ENCODE results near the gene ANKRD17.

Gene ANKRD17

GRCh38 chr4:73053974-73054480 is 204.6 kb downstream of the ANKRD17 start:
- Histone ChIP-seq H3K4me1 (ENCODE audit: control insufficient read depth, low read length) (no peaks in the 10 kb centered on the region), H4K20me1 (ENCODE audit: control insufficient read depth, insufficient read depth, low read depth, low read length) (no peaks in the 10 kb centered on the region), H3K4me3 (ENCODE audit: low read length) (no peak overlapping the region), H3K9me2 (replicated peaks; ENCODE audit: control insufficient read depth, low read length) (no peaks in the 10 kb centered on the region), H3K27ac (ENCODE audit: low read depth, low read length) (no peak overlapping the region), H3K27me3 (ENCODE audit: control insufficient read depth, low read length) (no peaks in the 10 kb centered on the region), H3K4me2 (ENCODE audit: low read length) (no peak overlapping the region), H3F3A (ENCODE audit: control insufficient read depth, insufficient read depth) (no peaks in the 10 kb centered on the region), H3K79me2 (ENCODE audit: control insufficient read depth, low read length) (no peaks in the 10 kb centered on the region), H3K36me3 (ENCODE audit: control insufficient read depth, low read length) (peaks cover 39% of the 10 kb centered on the region), H3K9me3 (ENCODE audit: control insufficient read depth, insufficient read depth, low read length) (no peaks in the 10 kb centered on the region)
- no peak for TF ChIP-seq EZH2phosphoT487 (IDR thresholded peaks at IDR 0.05; ENCODE audit: borderline replicate concordance, low read length)
- no peak for TF ChIP-seq CTCF (IDR thresholded peaks at IDR 0.05; ENCODE audit: low read depth, low read length, poor library complexity, severe bottlenecking)

- Histone ChIP-seq H3F3A (ENCODE audit: control insufficient read depth, insufficient read depth) (no peaks in the 10 kb centered on the region), H3K9me3 (ENCODE audit: control insufficient read depth, insufficient read depth, low read length) (no peaks in the 10 kb centered on the region), H3K4me3 (ENCODE audit: low read length) (no peak overlapping the region), H3K4me1 (ENCODE audit: control insufficient read depth, low read length) (no peaks in the 10 kb centered on the region), H3K36me3 (ENCODE audit: control insufficient read depth, low read length) (peaks cover 30% of the 10 kb centered on the region), H3K9me2 (replicated peaks; ENCODE audit: control insufficient read depth, low read length) (no peaks in the 10 kb centered on the region), H3K4me2 (ENCODE audit: low read length) (no peak overlapping the region), H3K27ac (ENCODE audit: low read depth, low read length) (no peak overlapping the region), H3K79me2 (ENCODE audit: control insufficient read depth, low read length) (no peaks in the 10 kb centered on the region), H4K20me1 (ENCODE audit: control insufficient read depth, insufficient read depth, low read depth, low read length) (no peaks in the 10 kb centered on the region), H3K27me3 (ENCODE audit: control insufficient read depth, low read length) (no peaks in the 10 kb centered on the region)
- TF ChIP-seq CTCF (IDR thresholded peaks at IDR 0.05; ENCODE audit: low read depth, low read length, poor library complexity, severe bottlenecking) (no peak), EZH2phosphoT487 (IDR thresholded peaks at IDR 0.05; ENCODE audit: borderline replicate concordance, low read length) (no peak)
Measured at GRCh38 chr4:73053076-73053475, 205.5 kb downstream of the ANKRD17 start.

- Histone ChIP-seq H3K79me2 (ENCODE audit: control insufficient read depth, low read length) (no peaks in the 10 kb centered on the region), H3K27ac (ENCODE audit: low read depth, low read length) (no peak overlapping the region), H3K27me3 (ENCODE audit: control insufficient read depth, low read length) (no peaks in the 10 kb centered on the region), H3K4me1 (ENCODE audit: control insufficient read depth, low read length) (no peaks in the 10 kb centered on the region), H3K4me2 (ENCODE audit: low read length) (no peak overlapping the region), H3K4me3 (ENCODE audit: low read length) (no peak overlapping the region), H3K9me3 (ENCODE audit: control insufficient read depth, insufficient read depth, low read length) (no peaks in the 10 kb centered on the region), H4K20me1 (ENCODE audit: control insufficient read depth, insufficient read depth, low read depth, low read length) (no peaks in the 10 kb centered on the region), H3F3A (ENCODE audit: control insufficient read depth, insufficient read depth) (no peaks in the 10 kb centered on the region), H3K9me2 (replicated peaks; ENCODE audit: control insufficient read depth, low read length) (no peaks in the 10 kb centered on the region), H3K36me3 (ENCODE audit: control insufficient read depth, low read length) (peaks cover 18% of the 10 kb centered on the region)
- TF ChIP-seq CTCF (IDR thresholded peaks at IDR 0.05; ENCODE audit: low read depth, low read length, poor library complexity, severe bottlenecking), result no peak
Measured at GRCh38 chr4:73051625-73052024, 207.0 kb downstream of the ANKRD17 start.

- Histone ChIP-seq H3K27me3 (ENCODE audit: control insufficient read depth, low read length) (no peaks in the 10 kb centered on the region), H3K79me2 (ENCODE audit: control insufficient read depth, low read length) (no peaks in the 10 kb centered on the region), H3F3A (ENCODE audit: control insufficient read depth, insufficient read depth) (no peaks in the 10 kb centered on the region), H3K4me3 (ENCODE audit: low read length) (no peak overlapping the region), H3K27ac (ENCODE audit: low read depth, low read length) (no peak overlapping the region), H3K4me1 (ENCODE audit: control insufficient read depth, low read length) (no peaks in the 10 kb centered on the region), H3K9me2 (replicated peaks; ENCODE audit: control insufficient read depth, low read length) (no peaks in the 10 kb centered on the region), H3K4me2 (ENCODE audit: low read length) (no peak overlapping the region), H4K20me1 (ENCODE audit: control insufficient read depth, insufficient read depth, low read depth, low read length) (no peaks in the 10 kb centered on the region), H3K9me3 (ENCODE audit: control insufficient read depth, insufficient read depth, low read length) (no peaks in the 10 kb centered on the region), H3K36me3 (ENCODE audit: control insufficient read depth, low read length) (no peaks in the 10 kb centered on the region)
- TF ChIP-seq EZH2phosphoT487 (IDR thresholded peaks at IDR 0.05; ENCODE audit: borderline replicate concordance, low read length) (no peak), CTCF (IDR thresholded peaks at IDR 0.05; ENCODE audit: low read depth, low read length, poor library complexity, severe bottlenecking) (no peak)
Measured at GRCh38 chr4:73045879-73046278, 212.7 kb downstream of the ANKRD17 start.

Data from DOHH2 (cell line).